Measurements from ENCODE around the gene PRRC2C. TPM values are rescaled to one million over a fixed set of nuclear protein-coding genes. Genes with fewer than 3 reads are reported as not detected.
"Not testable (repeated sequence)": the region's sequence is repeated elsewhere in the genome, so short reads cannot be mapped to it uniquely, and the experiment has no call there.

The PRRC2C gene
- 134 TPM for total RNA-seq

- DNase-seq (ENCODE audit: low spot score) = peak; percentile 98
These were observed at the start of gene PRRC2C for GRCh38 chr1:171485375-171486047. TSS of gene PRRC2C (plus strand) at chr1:171485530. CDS start at chr1:171512089, 26,559 bp downstream.

GRCh38 chr1:171438441-171438840 is 46.9 kb upstream of the PRRC2C start:
- DNase-seq (ENCODE audit: low spot score) = peak; percentile 18

DNA sequence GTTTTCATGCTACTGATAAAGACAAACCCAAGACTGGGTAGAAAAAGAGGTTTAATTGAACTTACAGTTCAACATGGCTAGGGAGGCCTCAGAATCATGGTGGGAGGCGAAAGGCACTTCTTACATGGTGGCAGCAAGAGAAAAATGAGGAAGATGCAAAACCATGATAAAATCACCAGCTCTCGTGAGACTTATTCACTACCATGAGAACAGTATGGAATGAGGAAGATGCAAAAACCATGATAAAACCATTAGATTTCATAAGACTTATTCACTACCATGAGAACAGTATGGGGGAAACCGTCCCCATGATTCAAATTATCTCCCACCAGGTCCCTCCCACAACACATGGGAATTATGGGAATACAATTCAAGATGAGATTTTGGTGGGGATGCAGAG is 45.1 kb upstream of the PRRC2C start:
- DNase-seq (ENCODE audit: low spot score) = not testable (repeated sequence)

DNA sequence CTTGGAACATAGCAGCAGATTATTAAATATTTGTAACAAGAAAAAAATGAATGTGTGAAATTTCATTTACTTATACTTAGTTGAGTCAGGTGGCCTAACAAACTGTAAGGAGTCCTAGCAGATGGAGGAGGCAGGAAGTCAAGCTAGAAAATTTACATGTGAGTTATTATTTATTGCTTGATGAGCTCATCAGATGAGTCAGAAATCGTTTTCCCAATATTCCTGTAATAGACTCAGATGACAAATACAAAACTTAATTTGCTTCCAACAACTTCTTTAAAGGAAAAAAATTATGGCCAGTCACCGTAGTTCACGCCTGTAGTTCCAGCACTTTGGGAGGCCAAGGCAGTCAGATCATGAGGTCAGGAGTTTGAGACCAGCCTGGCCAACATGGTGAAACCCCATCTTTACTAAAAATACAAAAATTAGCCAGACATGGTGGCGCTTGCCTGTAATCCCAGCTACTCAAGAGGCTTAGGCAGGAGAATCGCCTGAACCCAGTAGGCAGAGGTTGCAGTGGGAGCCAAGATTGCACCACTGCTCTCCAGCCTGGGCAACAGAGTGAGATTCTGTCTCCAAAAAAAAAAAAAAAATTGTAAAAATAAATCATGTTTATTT is 43.9 kb upstream of the PRRC2C start:
- not testable (repeated sequence) for DNase-seq (ENCODE audit: low spot score)

- no peak for DNase-seq (ENCODE audit: low spot score)
These were observed 38.9 kb upstream of the PRRC2C start for GRCh38 chr1:171446386-171446785.

- DNase-seq (ENCODE audit: low spot score) = no peak
These were observed 29.4 kb upstream of the PRRC2C start for GRCh38 chr1:171455967-171456366.

- DNase-seq (ENCODE audit: low spot score) = no peak
These were observed 27.9 kb upstream of the PRRC2C start for GRCh38 chr1:171457412-171457811.

- DNase-seq (ENCODE audit: low spot score) = no peak
These were observed 25.2 kb upstream of the PRRC2C start for GRCh38 chr1:171460018-171460620.

DNA sequence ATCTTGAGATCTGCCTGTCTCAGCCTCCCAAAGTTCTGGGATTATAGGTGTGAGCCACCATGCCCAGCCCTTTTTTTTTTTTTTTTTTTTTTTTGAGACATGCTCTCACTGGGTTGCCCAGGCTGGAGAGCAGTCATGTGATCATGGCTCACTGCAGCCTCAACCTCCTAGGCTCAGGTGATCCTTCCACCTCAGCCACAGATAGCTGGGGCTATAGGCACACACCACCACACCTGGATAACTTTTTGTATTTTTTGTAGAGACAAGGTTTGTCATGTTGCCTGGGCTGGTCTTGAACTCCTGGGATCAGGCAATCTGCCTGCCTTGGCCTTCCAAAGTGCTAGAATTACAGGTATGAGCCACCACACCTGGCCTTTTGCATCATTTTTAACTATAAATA is 17.7 kb upstream of the PRRC2C start:
- DNase-seq (ENCODE audit: low spot score) = no peak

- no peak for DNase-seq (ENCODE audit: low spot score)
These were observed 17.1 kb upstream of the PRRC2C start for GRCh38 chr1:171468120-171468750.

DNA sequence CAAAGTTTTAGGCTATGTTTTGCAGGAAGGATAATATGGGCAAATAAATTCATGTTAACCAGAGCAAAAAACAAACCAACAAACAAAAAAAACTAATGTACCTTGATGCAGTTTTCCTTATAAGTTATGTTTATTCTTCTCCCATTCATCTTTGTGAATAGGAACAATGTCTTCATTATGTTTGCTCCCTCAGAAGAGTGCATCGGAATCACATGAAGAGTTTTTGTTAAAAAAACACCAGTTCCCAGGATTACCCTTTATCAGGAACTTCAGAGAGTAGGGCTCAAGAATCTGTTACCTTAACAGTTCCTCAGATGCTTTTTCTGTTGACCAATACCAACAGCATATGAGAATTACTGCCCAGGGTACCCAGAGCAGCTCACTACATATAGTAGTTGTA is 14.6 kb upstream of the PRRC2C start:
- DNase-seq (ENCODE audit: low spot score) = no peak

- DNase-seq (ENCODE audit: low spot score) = no peak
These were observed 13.1 kb upstream of the PRRC2C start for GRCh38 chr1:171472183-171472647.

- no peak for DNase-seq (ENCODE audit: low spot score)
These were observed 8.5 kb upstream of the PRRC2C start for GRCh38 chr1:171476829-171477228.

- no peak for DNase-seq (ENCODE audit: low spot score)
These were observed 7.5 kb upstream of the PRRC2C start for GRCh38 chr1:171477804-171478203.

DNA sequence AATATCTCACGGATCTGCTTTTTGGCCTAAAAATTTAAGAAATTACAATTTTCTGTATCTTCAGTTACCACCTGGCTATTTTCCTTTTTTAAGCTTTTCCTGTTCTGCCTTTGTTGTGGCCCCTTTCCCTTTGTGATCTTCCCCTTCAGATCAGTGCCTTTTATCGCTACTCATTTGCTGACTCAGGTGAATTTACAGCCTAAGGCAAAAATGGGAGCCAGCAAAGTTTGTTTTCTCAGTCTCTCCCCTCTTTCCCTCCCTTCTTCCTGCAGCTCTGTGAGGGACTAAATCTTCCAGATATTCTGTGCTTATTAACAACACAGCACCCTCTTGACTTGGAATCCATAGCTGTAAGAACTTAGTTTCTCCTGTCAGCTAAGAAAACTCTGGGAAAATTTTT is 5.3 kb upstream of the PRRC2C start:
- no peak for DNase-seq (ENCODE audit: low spot score)

- no peak for DNase-seq (ENCODE audit: low spot score)
These were observed 463 bp upstream of the PRRC2C start for GRCh38 chr1:171484760-171485374.

- DNase-seq (ENCODE audit: low spot score) = peak; percentile 13
These were observed 754 bp downstream of the PRRC2C start for GRCh38 chr1:171486048-171486519.

DNA sequence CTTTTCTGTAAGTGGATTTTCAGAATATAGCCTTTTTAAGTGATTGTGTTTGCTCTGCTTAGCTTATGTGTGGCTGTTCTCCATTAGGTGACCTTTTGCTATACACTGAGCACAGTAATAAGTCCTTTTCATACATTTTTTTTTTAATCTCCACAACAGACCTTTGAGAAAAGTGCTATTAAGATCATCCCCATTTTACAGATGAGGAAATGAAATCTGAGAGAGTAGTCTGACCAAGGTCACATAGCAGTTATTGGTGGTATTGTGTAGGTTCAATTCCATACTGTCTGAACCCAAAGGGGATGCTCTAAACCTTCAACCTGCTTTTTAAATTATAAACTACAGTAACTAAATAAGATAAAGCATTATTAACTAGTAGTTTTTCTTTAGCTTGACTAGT is 1.7 kb downstream of the PRRC2C start:
- no peak for DNase-seq (ENCODE audit: low spot score)

- DNase-seq (ENCODE audit: low spot score) = no peak
These were observed 3.0 kb downstream of the PRRC2C start for GRCh38 chr1:171488190-171488929.

DNA sequence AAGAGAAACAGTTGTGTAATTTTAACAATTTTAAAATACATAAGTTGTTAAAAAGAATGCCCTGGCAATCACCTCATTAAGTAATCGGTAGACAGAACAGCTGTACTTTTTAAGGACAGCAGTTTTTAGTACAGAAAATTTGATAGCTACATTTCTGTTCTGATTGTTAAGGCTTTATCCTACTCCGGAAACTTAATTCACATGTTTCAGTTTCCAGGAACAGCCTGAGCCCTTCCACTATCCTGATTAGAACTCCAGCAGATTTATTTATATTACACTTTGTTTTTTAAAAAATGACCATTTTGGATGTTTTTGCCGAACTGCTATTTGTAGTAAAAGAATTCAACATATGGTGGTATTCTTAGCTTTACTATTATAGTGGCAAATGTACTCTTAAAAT is 8.7 kb downstream of the PRRC2C start:
- DNase-seq (ENCODE audit: low spot score) = no peak

- no peak for DNase-seq (ENCODE audit: low spot score)
These were observed 10.1 kb downstream of the PRRC2C start for GRCh38 chr1:171495444-171495843.

Measured in mucosa of gallbladder (tissue), 1 donor.